GM18861 (cell line): Measurements from ENCODE around the gene CALML4.

ENCODE experiments used
- ATAC-seq: cut with Tn5 transposase; IDR thresholded peaks from one replicate; pipeline ENCODE4 v1.9.1; 2021; ENCODE audit not compliant: unreplicated experiment

Gene CALML4

DNA sequence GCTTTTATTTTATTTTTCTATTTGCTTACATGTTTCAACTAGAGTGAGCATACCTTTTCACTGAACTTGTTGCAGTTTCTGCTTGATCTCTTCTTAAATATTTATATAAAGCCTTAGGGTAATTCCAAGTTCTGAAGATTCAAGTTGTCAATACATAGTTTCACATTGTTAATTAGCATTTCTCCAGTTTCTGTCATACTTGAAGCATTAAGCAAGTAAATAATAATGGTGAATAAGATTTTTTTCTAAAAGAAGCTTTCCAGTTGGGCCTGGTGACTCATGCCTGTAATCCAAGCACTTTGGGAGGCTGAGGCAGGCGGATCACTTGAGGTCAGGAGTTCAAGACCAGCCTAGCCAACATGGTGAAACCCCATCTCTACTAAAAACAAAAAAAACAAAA is 53.9 kb downstream of the CALML4 start:
- no peak for ATAC-seq

DNA sequence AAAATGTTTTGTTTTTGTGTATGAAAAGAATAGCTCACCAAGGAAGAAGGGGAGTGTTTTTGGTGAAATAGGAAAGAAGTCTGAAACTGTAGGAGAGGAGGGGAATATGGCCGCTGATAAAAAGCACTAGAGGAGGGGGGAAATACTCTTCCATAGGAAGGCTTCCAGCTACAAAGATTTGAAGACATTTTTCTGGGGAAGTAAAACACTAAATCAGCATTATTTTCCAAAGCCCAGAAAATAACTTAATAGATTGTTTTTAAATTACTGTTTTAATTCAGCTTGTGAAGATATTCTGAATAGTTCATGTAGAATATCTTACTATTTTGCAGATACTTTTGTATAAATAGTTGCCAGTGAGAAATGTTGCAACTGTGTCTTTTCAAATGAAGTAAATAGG is 54.9 kb downstream of the CALML4 start:
- ATAC-seq, result no peak

DNA sequence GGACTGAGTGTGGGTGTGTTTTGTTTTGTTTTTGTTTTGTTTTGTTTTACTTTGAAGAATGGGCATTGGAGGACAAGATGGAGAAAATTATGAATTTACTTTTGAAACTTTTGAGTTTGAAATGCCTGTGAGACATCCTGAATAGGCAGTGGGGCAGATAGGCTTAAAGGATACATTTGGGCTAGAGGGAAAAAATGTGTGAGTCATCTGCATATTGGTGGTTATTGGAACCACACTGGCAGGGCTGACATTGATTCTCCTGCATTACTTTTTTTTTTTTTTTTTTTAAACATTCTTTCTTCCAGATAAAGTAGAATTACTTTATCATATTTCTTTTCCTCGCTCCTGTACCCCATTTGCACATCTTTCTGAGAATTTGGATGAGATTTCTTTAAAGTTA is 56.1 kb downstream of the CALML4 start:
- no peak for ATAC-seq

DNA sequence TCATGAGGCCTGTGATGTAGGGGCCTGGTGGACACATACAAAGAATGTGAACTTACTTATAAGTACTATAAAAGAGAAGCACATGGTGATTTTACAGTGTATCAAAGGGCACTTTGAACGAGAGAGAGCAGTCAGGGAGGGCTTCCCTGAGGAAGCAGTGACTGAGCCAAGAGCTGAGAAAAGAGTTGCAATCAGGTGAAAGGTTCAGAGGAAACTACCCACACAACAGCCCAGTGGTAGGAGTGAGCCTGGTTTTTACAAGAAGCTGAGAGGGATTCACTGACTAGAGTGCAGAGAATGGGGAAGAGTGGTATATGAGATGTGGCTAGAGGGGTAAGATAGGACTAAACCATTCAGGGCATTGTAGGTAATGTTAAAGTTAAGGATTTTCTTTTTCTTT is 57.1 kb downstream of the CALML4 start:
- no peak for ATAC-seq

DNA sequence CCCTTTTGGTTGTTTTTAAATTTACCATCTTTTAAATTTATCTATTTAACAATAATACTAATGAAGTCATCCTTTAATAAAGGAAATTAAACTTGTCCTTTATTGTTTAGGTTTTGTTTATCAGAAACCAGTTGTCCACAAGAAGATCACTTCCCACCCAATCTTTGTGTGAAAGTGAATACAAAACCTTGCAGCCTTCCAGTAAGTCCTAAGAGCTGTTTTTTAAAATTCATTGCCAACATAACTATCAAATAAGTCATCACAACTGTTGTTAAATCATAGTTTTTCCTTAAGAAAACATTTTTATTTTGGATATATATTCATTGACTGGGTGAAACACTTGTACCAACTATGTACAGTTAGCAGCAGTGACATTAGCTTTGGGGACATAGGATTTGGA is 59.4 kb downstream of the CALML4 start:
- ATAC-seq, result no peak

DNA sequence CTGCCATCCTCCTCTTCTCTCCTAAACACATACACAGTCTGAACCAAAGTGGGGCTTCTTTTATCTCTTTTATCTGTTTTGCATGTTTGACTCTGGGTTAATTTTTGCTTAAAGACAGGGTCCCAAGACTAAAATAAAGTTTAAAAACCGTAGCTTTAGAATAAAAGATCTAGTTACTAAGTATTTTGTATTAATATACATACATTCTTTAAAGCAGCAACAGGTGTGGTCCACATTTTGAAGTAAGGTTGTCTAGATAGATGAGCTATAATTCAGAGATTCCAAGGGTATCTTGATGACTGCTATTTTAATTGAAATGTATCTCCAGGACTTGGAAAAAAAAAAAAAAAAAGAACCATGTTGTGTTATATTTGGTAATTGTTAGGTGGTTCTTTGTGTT is 61.3 kb downstream of the CALML4 start:
- ATAC-seq, result no peak

DNA sequence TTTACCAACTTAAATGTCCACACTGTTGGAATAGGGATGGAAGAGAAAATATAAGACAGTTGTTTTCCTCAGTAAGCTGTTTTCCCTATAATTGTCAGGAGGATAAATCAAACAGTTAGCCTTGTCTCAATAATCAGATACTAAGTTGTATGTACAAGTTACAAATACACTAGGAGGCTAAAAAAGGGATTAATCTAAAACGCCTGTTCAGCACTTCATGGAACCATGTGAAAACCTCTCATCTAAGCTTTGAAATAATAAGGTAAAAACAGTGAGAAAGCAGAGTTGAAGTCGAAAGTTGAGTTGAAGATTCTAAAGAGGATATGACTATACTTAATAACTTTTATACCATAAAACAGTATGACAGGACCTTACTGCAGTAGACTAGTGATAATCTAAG is 62.0 kb downstream of the CALML4 start:
- ATAC-seq, result no peak
